ENCODE data around the gene KRTAP17-1. TPM values are rescaled to one million over a fixed set of nuclear protein-coding genes. Genes with fewer than 3 reads are reported as not detected.
A peak's percentile ranks its signal among the peaks of the same experiment; 100 is the strongest.

The KRTAP17-1 gene
- total RNA-seq, 1 donor from 2014 or later, result not detected

DNA sequence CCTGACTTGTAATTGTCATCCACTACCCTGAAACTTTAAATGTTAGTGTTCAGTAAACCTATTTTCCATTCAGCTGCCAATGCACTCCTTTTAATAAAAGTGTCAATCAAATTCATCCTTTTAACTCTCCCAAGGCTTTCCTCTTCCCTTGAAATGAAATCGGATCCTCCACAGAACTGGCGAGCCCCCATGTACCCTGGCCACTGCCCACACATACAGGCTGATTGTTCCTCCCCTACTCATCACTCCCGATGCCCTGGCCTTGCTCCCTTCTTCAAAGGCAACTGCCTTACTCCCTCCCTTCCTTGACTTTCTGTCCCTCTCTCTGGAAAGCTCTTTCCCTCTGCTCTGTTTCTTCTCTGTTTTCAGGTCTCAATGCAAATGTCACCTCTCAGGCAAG is 27.5 kb upstream of the KRTAP17-1 start:
- no peak for DNase-seq (ENCODE audit: extremely low spot score in 2 of 2)
- intact Hi-C loops (cut with DNase I), result no loop called here
- no peak overlapping the region for H3K4me3 ChIP-seq
- no peak overlapping the region for H3K27ac ChIP-seq
- H3K9me3 ChIP-seq, result no peaks in the 10 kb centered on the region
- no peaks in the 10 kb centered on the region for H3K27me3 ChIP-seq
- peaks cover 19% of the 10 kb centered on the region for H3K4me1 ChIP-seq
- TF ChIP-seq POLR2A (IDR thresholded peaks at IDR 0.05), result no peak
- no peak for TF ChIP-seq POLR2AphosphoS5 (IDR thresholded peaks at IDR 0.05; ENCODE audit: insufficient read depth in 1 of 2, low read depth in 1 of 2)
- no peak for TF ChIP-seq CTCF (IDR thresholded peaks at IDR 0.05)
- no peaks in the 10 kb centered on the region for H3K36me3 ChIP-seq

GRCh38 chr17:41340934-41341861 is 25.7 kb upstream of the KRTAP17-1 start:
- H3K36me3 ChIP-seq, result no peaks in the 10 kb centered on the region

GRCh38 chr17:41340494-41340893 is 25.0 kb upstream of the KRTAP17-1 start:
- Histone ChIP-seq H3K27ac (no peak overlapping the region), H3K9me3 (no peaks in the 10 kb centered on the region), H3K4me1 (peaks cover 21% of the 10 kb centered on the region), H3K36me3 (no peaks in the 10 kb centered on the region), H3K4me3 (no peak overlapping the region), H3K27me3 (no peaks in the 10 kb centered on the region)
- intact Hi-C loops (cut with DNase I), result no loop called here
- no peak for DNase-seq (ENCODE audit: extremely low spot score in 2 of 2)
- TF ChIP-seq POLR2A (IDR thresholded peaks at IDR 0.05), result no peak
- no peak for TF ChIP-seq POLR2AphosphoS5 (IDR thresholded peaks at IDR 0.05; ENCODE audit: insufficient read depth in 1 of 2, low read depth in 1 of 2)
- TF ChIP-seq CTCF (IDR thresholded peaks at IDR 0.05), result no peak

More at GRCh38 chr17:41340934-41341861, 25.7 kb upstream of the KRTAP17-1 start:
- Histone ChIP-seq H3K4me3 (no peak overlapping the region), H3K4me1 (peaks cover 19% of the 10 kb centered on the region), H3K27me3 (no peaks in the 10 kb centered on the region), H3K9me3 (no peaks in the 10 kb centered on the region), H3K27ac (no peak overlapping the region)
- DNase-seq (ENCODE audit: extremely low spot score in 2 of 2), result no peak
- intact Hi-C loops (cut with DNase I), result no loop called here
- TF ChIP-seq POLR2AphosphoS5 (IDR thresholded peaks at IDR 0.05; ENCODE audit: insufficient read depth in 1 of 2, low read depth in 1 of 2) (no peak), CTCF (IDR thresholded peaks at IDR 0.05) (no peak), POLR2A (IDR thresholded peaks at IDR 0.05) (no peak)

- no peaks in the 10 kb centered on the region for H3K27me3 ChIP-seq
- TF ChIP-seq CTCF (IDR thresholded peaks at IDR 0.05) (no peak), POLR2A (IDR thresholded peaks at IDR 0.05) (no peak), POLR2AphosphoS5 (IDR thresholded peaks at IDR 0.05; ENCODE audit: insufficient read depth in 1 of 2, low read depth in 1 of 2) (no peak)
- H3K4me3 ChIP-seq, result no peak overlapping the region
- H3K27ac ChIP-seq, result peak overlapping the region; percentile 50
- DNase-seq (ENCODE audit: extremely low spot score in 2 of 2), result no peak
- H3K9me3 ChIP-seq, result no peaks in the 10 kb centered on the region
- intact Hi-C loops (cut with DNase I), result no loop called here
- H3K36me3 ChIP-seq, result no peaks in the 10 kb centered on the region
- peaks cover 29% of the 10 kb centered on the region for H3K4me1 ChIP-seq
Measured at GRCh38 chr17:41339571-41340172, 24.2 kb upstream of the KRTAP17-1 start.
